Stimulated activated CD4-positive, alpha-beta T cell treated with anti-CD3 and anti-CD28 coated beads, Interleukin-15, amount 100 ng/mL, for 48 hours (primary cell): ENCODE data around the gene TSPAN5.
"Not testable (repeated sequence)": the region's sequence is repeated elsewhere in the genome, so short reads cannot be mapped to it uniquely, and the experiment has no call there.

Experiments
- DNase-seq, 2 donors: peaks; one replicate each; pipeline ENCODE4 v3.0.0-alpha.2; 2020; ENCODE audit warnings: low read depth in 2 of 2

TSPAN5 gene

DNA sequence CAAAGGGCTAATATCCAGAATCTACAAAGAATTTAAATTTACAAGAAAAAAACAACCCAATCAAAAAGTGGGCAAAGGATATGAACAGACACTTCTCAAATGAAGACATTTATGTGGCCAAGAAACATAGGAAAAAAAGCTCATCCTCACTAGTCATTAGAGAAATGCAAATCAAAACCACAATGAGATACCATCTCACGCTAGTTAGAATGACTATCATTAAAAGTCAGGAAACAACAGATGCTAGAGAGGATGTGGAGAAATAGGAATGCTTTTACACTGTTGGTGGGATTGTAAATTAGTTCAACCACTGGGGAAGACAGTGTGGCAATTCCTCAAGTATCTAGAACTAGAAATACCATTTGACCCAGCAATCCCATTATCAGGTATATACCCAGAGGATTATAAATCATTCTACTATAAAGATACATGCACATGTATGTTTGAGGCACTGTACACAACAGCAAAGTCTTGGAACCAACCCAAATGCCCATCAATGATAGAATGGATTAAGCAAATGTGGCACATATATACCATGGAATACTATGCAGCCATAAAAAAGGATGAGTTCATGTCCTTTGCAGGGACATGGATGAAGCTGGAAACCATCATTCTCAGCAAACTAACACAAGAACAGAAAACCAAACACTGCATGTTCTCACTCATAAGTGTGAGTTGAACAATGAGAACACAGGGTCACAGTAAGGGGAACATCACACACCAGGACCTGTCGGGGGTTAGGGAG, 197.1 kb downstream of the TSPAN5 start:
- not testable (repeated sequence) for DNase-seq

DNA sequence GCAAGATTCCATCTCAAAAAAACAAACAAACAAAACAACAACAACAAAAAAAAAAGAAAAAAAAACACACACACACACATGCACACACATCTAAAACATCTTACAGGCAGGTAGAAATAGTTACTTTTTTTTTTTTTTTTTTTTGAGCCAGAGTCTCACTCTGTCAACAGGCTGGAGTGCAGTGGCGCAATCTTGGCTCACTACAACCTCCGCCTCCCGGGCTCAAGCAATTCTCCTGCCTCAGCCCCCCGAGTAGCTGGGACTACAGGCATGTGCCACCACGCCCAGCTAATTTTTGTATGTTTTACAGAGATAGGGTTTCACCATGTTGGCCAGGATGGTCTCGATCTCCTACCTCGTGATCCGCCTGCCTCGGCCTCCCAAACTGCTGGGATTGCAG, 201.0 kb downstream of the TSPAN5 start:
- not testable (repeated sequence) for DNase-seq

- no peak for DNase-seq
Measured at GRCh38 chr4:98452091-98452490, 206.3 kb downstream of the TSPAN5 start.

GRCh38 chr4:98448908-98449307, 209.5 kb downstream of the TSPAN5 start:
- DNase-seq = no peak

DNA sequence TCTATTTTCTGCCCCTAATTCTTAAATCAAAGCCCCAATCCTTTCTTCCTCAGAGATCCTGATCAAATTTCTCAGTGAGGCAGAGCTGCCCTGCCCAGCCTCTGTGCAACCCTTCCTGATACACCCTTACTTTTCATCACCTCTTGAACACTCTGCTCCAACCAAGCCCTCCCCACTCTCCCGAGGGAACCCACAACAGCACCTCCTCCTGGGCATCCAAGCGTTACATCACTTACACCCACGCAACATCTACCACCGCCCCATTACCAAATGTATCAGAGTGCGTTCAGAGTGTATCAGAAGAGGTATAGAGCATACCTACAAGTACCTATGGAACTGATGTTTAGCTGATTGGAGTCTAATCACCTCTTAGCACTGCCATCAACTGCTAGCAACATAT, 210.8 kb downstream of the TSPAN5 start:
- no peak for DNase-seq

- DNase-seq = peak; percentile 40 to 44
Measured at GRCh38 chr4:98446499-98447375, 211.7 kb downstream of the TSPAN5 start.

DNA sequence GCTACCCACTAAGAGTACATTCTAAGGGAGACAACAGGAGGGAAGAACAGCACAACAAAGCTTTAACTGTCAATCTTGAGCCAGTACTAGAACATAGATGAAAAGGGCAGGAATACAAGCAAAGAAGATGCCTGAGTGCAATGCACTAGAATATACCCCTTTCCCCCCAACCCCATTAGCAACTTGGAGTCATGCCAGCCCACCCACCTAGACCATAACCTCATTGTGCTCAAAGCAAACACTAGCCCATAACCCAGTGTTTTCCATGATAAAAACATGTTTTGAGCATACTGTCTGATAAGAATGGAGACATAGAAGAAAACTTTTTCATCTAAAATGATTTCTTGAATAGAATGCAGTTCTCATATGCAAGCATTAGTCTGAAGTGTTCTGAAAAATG, 214.0 kb downstream of the TSPAN5 start:
- no peak for DNase-seq

- no peak for DNase-seq
Measured at GRCh38 chr4:98434816-98435215, 223.6 kb downstream of the TSPAN5 start.

- DNase-seq = no peak
Measured at GRCh38 chr4:98433691-98434090, 224.7 kb downstream of the TSPAN5 start.

DNA sequence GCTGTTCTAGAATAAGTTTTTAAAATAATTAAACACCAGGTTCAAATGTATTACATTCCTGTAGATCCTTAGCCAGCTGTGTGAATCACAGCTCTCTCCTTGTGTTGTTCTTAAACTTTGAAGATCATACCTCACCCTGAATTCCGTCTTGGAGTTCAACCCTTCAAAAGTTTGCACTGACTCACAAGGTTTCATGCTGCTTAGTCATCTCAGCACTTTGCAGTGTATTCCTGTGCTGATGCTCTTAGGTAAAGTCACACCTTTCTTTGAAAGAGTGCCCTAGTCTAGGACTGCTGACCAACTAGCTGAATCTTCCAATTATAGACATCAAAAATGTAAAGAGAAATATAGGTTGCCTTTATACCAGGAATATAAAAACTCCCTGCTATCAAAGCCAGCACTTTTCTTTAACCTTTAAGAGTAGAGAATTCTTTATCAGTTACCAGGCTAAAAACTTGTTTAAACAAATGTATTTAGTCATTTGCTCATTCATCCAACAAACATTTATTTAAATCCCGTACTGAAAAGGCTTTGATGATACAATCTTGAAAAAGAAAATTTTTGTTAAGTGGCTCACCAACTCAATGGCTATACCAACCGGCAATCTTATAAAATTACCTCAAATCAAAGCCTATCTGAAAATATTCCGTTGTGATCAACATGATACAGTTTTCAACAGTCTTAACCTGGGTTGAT, 227.6 kb downstream of the TSPAN5 start:
- no peak for DNase-seq

DNA sequence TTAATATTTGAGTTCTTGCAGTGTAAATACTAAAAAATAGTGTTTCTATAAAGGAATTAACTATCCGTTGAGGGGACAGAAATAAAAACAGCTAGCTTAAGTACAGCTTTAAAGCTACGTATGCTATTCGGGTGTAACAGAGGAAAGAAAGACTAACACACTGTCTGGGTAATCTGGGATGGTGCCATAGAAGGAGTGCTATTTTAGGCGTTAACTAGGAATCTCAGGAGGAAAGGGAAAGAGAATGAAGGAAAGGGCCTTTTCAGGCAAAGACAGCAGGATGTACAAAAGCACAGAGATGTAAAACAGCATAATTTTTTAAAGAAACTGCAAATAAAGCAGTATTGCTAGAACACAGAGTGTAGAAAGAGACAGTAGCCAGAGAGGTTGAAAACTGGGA, 235.4 kb downstream of the TSPAN5 start:
- DNase-seq = no peak

DNA sequence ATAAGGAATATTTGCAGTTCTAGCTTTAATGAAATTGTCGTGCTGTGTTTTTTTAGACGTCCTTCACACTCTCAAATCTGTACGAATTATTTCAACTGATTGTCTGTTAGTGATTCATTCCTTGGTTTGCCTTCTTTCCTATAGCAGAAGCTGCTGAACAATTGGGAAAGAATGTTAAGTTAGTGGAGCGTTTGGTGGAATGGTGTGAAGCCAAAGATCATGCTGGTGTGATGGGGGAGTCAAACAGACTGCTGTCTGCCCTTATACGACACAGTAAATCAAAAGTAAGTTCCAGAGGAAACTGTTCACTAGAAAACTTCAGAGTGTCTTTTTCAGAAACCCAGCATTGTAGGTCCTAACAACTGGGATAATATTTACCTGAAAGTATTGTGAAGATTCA, 237.3 kb downstream of the TSPAN5 start:
- no peak for DNase-seq
